ENCODE measurements around the gene ZNF423. TPM values are rescaled to one million over a fixed set of nuclear protein-coding genes. Genes with fewer than 3 reads are reported as not detected.

The ZNF423 gene
- polyA plus RNA-seq, 1 donor from 2014 or later = 4.5 TPM

- no peak overlapping the region for H3K4me2 ChIP-seq (ENCODE audit: low read length)
- no peaks in the 10 kb centered on the region for H3F3A ChIP-seq (ENCODE audit: insufficient read depth, low read length, poor library complexity, severe bottlenecking)
- no peak overlapping the region for H3K4me3 ChIP-seq (ENCODE audit: low read length)
- no peaks in the 10 kb centered on the region for H3K27me3 ChIP-seq (ENCODE audit: insufficient read depth, low read depth, low read length)
- H3K9me3 ChIP-seq (ENCODE audit: low read length) = no peaks in the 10 kb centered on the region
- TF ChIP-seq SMC3 (conservative IDR thresholded peaks at IDR 0.05; ENCODE audit: poor library complexity) (no peak), EP300 (conservative IDR thresholded peaks at IDR 0.05; ENCODE audit: poor library complexity, severe bottlenecking) (no peak), POLR2AphosphoS5 (IDR thresholded peaks at IDR 0.05) (no peak), RAD21 (conservative IDR thresholded peaks at IDR 0.05) (no peak), REST (IDR thresholded peaks at IDR 0.05; ENCODE audit: borderline replicate concordance) (no peak)
- peaks cover 4% of the 10 kb centered on the region for H3K79me2 ChIP-seq (replicated peaks; ENCODE audit: insufficient read depth, low read length)
- no peaks in the 10 kb centered on the region for H4K20me1 ChIP-seq (ENCODE audit: insufficient read depth)
- no peak overlapping the region for H3K27ac ChIP-seq (ENCODE audit: low read length)
- no peak overlapping the region for H2AFZ ChIP-seq (ENCODE audit: low read depth, low read length)
- H3K9me2 ChIP-seq (ENCODE audit: insufficient read depth, low read length) = no peaks in the 10 kb centered on the region
- no peaks in the 10 kb centered on the region for H3K36me3 ChIP-seq (ENCODE audit: insufficient read depth, low read length)
- no peak overlapping the region for H3K9ac ChIP-seq (ENCODE audit: low read length)
Measured at GRCh38 chr16:49574826-49575225, 281.1 kb downstream of the ZNF423 start.

GRCh38 chr16:49567950-49568349 is 288.0 kb downstream of the ZNF423 start:
- Histone ChIP-seq H3F3A (ENCODE audit: insufficient read depth, low read length, poor library complexity, severe bottlenecking) (no peaks in the 10 kb centered on the region), H3K9me3 (ENCODE audit: low read length) (no peaks in the 10 kb centered on the region), H3K27ac (ENCODE audit: low read length) (no peak overlapping the region), H4K20me1 (ENCODE audit: insufficient read depth) (no peaks in the 10 kb centered on the region), H3K4me2 (ENCODE audit: low read length) (no peak overlapping the region), H3K9me2 (ENCODE audit: insufficient read depth, low read length) (no peaks in the 10 kb centered on the region), H3K79me2 (replicated peaks; ENCODE audit: insufficient read depth, low read length) (no peaks in the 10 kb centered on the region), H3K4me3 (ENCODE audit: low read length) (no peak overlapping the region), H3K27me3 (ENCODE audit: insufficient read depth, low read depth, low read length) (no peaks in the 10 kb centered on the region), H3K9ac (ENCODE audit: low read length) (no peak overlapping the region), H3K36me3 (ENCODE audit: insufficient read depth, low read length) (no peaks in the 10 kb centered on the region), H2AFZ (ENCODE audit: low read depth, low read length) (no peak overlapping the region)
- no peak for TF ChIP-seq EP300 (conservative IDR thresholded peaks at IDR 0.05; ENCODE audit: poor library complexity, severe bottlenecking)
- no peak for TF ChIP-seq TAF1 (IDR thresholded peaks at IDR 0.05; ENCODE audit: low read depth)
- no peak for TF ChIP-seq EZH2 (IDR thresholded peaks at IDR 0.05; ENCODE audit: borderline replicate concordance, insufficient read depth, low read length, poor library complexity, severe bottlenecking)
- no peak for TF ChIP-seq SMC3 (conservative IDR thresholded peaks at IDR 0.05; ENCODE audit: poor library complexity)
- no peak for TF ChIP-seq RAD21 (conservative IDR thresholded peaks at IDR 0.05)
- no peak for TF ChIP-seq MXI1 (conservative IDR thresholded peaks at IDR 0.05; ENCODE audit: poor library complexity, severe bottlenecking)
- TF ChIP-seq, protein P1, sequence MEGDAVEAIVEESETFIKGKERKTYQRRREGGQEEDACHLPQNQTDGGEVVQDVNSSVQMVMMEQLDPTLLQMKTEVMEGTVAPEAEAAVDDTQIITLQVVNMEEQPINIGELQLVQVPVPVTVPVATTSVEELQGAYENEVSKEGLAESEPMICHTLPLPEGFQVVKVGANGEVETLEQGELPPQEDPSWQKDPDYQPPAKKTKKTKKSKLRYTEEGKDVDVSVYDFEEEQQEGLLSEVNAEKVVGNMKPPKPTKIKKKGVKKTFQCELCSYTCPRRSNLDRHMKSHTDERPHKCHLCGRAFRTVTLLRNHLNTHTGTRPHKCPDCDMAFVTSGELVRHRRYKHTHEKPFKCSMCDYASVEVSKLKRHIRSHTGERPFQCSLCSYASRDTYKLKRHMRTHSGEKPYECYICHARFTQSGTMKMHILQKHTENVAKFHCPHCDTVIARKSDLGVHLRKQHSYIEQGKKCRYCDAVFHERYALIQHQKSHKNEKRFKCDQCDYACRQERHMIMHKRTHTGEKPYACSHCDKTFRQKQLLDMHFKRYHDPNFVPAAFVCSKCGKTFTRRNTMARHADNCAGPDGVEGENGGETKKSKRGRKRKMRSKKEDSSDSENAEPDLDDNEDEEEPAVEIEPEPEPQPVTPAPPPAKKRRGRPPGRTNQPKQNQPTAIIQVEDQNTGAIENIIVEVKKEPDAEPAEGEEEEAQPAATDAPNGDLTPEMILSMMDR (IDR thresholded peaks at IDR 0.05; ENCODE audit: poor library complexity, severe bottlenecking) = no peak
- TF ChIP-seq POLR2AphosphoS5 (IDR thresholded peaks at IDR 0.05) = no peak
- no peak for TF ChIP-seq REST (IDR thresholded peaks at IDR 0.05; ENCODE audit: borderline replicate concordance)
